HCT116 (cell line): ENCODE results near the gene ARMH3. TPM values are rescaled to one million over a fixed set of nuclear protein-coding genes. Genes with fewer than 3 reads are reported as not detected.

Source experiments
- ATAC-seq: fragments of 200-7000 bp; cut with Tn5 transposase; 2 replicates; pipeline ENCODE4 v1.9.1; 2020; ENCODE audit warnings: mild to moderate bottlenecking, moderate library complexity
- BruUV-seq: library from RNA; stranded (reverse); fragments of 400-500 nt; replicated peaks from 2 replicates; lab custom pipeline; 2021; lab: Mats Ljungman, UMichigan
- CTCF ChIA-PET: fragments of 300-600 bp; sonication (Branson Sonifier 250); formaldehyde crosslinking; loops from one replicate; lab custom pipeline; 2021; ENCODE audit warnings: antibody characterized with exemption; lab: Charles Lee
- POLR2A ChIA-PET: fragments of 300-600, 350-600 bp; sonication (Branson Sonifier 250); formaldehyde crosslinking; loops from one replicate; lab custom pipeline; 2021; ENCODE audit warnings: antibody characterized with exemption; lab: Charles Lee
- RAD21 ChIA-PET, 2 experiments: fragments of 300-600 bp; sonication (Branson Sonifier 250); formaldehyde crosslinking; loops; one replicate each; lab custom pipeline; 2023; ENCODE audit warnings: low total read pairs in 2 of 2; ENCODE audit not compliant: uncharacterized antibody in 2 of 2, unreplicated experiment in 2 of 2, low non-redundant PET in 1 of 2; lab: Charles Lee
- DNase-seq: peaks from one replicate; pipeline ENCODE4 v3.0.0-alpha.2; 2010; ENCODE audit warnings: low read depth, low spot score
- H2AFZ ChIP-seq: fragments of 200-600 bp; shearing (Covaris generic), sonication (generic); 2 replicates; pipeline ENCODE4 v1.6.1; 2017; ENCODE audit warnings: low read depth, mixed run types, mixed read lengths, antibody characterized with exemption, low read length; ENCODE audit not compliant: poor library complexity, severe bottlenecking
- H3K27ac ChIP-seq: 2 replicates; pipeline ENCODE4 v1.5.1; 2012; ENCODE audit warnings: low read depth, low read length
- H3K27me3 ChIP-seq: fragments of 200-600 bp; sonication (generic); 2 replicates; pipeline ENCODE4 v1.6.1; 2016; ENCODE audit warnings: mixed run types, low read length, mixed read lengths; ENCODE audit not compliant: insufficient read depth
- H3K36me3 ChIP-seq, 2 experiments: fragments of 200-500 bp in 1 of 2; fragments of 200-600 bp in 1 of 2; sonication (Bioruptor generic) in 1 of 2; sonication (generic) in 1 of 2; 2 replicates each; pipeline versions ENCODE4 v1.5.1 to v1.6.1; 2014 to 2016; ENCODE audit warnings: low read length in 2 of 2, inconsistent platforms in 1 of 2, mixed read lengths in 1 of 2, mixed run types in 1 of 2; ENCODE audit not compliant: insufficient read depth in 2 of 2, control insufficient read depth in 1 of 2
- H3K4me1 ChIP-seq, 2 experiments: fragments of 200-600 bp in 1 of 2; sonication (generic) in 1 of 2; 2 replicates each; pipeline versions ENCODE4 v1.5.1 to v1.6.1; 2012 to 2017; ENCODE audit warnings: low read length in 2 of 2, inconsistent platforms in 1 of 2, mild to moderate bottlenecking in 1 of 2, mixed read lengths in 1 of 2, mixed run types in 1 of 2, moderate library complexity in 1 of 2; ENCODE audit not compliant: insufficient read depth in 2 of 2, control insufficient read depth in 1 of 2
- H3K4me2 ChIP-seq: fragments of 200-600 bp; sonication (generic); 2 replicates; pipeline ENCODE4 v1.6.1; 2017; ENCODE audit warnings: mixed run types, low read length, mixed read lengths
- H3K4me3 ChIP-seq, 2 experiments: fragments of 200-600 bp in 1 of 2; sonication (generic) in 1 of 2; replicated peaks in 1 of 2; 2 replicates each; pipeline ENCODE4 v1.5.1; 2011 to 2016; ENCODE audit warnings: low read length in 2 of 2, control low read depth in 1 of 2, low read depth in 1 of 2, mild to moderate bottlenecking in 1 of 2, mixed read lengths in 1 of 2, mixed run types in 1 of 2
- H3K79me2 ChIP-seq: fragments of 200-600 bp; sonication (generic); 2 replicates; pipeline ENCODE4 v1.6.1; 2017; ENCODE audit warnings: mild to moderate bottlenecking, mixed run types, low read length, moderate library complexity, mixed read lengths; ENCODE audit not compliant: insufficient read depth
- H3K9ac ChIP-seq: fragments of 200-600 bp; sonication (generic); 2 replicates; pipeline ENCODE4 v1.6.1; 2016; ENCODE audit warnings: low read length, mixed read lengths
- H3K9me2 ChIP-seq: fragments of 200-600 bp; sonication (generic), shearing (Covaris generic); 2 replicates; pipeline ENCODE4 v1.6.1; 2017; ENCODE audit warnings: mixed run types, mild to moderate bottlenecking, moderate library complexity; ENCODE audit not compliant: insufficient read depth
- H3K9me3 ChIP-seq, 2 experiments: fragments of 200-500 bp in 1 of 2; fragments of 200-600 bp in 1 of 2; sonication (Bioruptor generic) in 1 of 2; sonication (generic) in 1 of 2; 2 replicates each; pipeline ENCODE4 v1.6.1; 2014 to 2017; ENCODE audit warnings: low read length in 2 of 2, mixed read lengths in 2 of 2, inconsistent platforms in 1 of 2, low read depth in 1 of 2, mild to moderate bottlenecking in 1 of 2, mixed run types in 1 of 2, moderate library complexity in 1 of 2; ENCODE audit not compliant: control insufficient read depth in 1 of 2, insufficient read depth in 1 of 2
- H4K20me1 ChIP-seq: fragments of 200-600 bp; sonication (generic), shearing (Covaris generic); 2 replicates; pipeline ENCODE4 v1.6.1; 2017; ENCODE audit warnings: mixed run types, mild to moderate bottlenecking, moderate library complexity; ENCODE audit not compliant: insufficient read depth
- CBX3 ChIP-seq: IDR thresholded peaks from 2 replicates; pipeline ENCODE4 v1.6.1; 2012; ENCODE audit warnings: low read depth
- EZH2 ChIP-seq: fragments of 200-600 bp; sonication (generic); IDR thresholded peaks from 2 replicates; pipeline ENCODE4 v1.6.1; 2017; ENCODE audit warnings: antibody characterized with exemption, mixed run types
- EZH2phosphoT487 ChIP-seq: fragments of 200-600 bp; IDR thresholded peaks from 2 replicates; pipeline ENCODE4 v1.6.1; 2018; ENCODE audit warnings: antibody characterized with exemption, borderline replicate concordance
- FOSL1 ChIP-seq: IDR thresholded peaks from 2 replicates; pipeline ENCODE4 v1.6.1; 2012; ENCODE audit warnings: low read depth
- JUND ChIP-seq: IDR thresholded peaks from 2 replicates; pipeline ENCODE4 v1.6.1; 2012
- POLR2A ChIP-seq: IDR thresholded peaks from 2 replicates; pipeline ENCODE4 v1.7.0; 2011; ENCODE audit warnings: borderline replicate concordance; ENCODE audit not compliant: insufficient read depth, insufficient read length; ENCODE audit errors: extremely low read depth
- POLR2AphosphoS5 ChIP-seq: IDR thresholded peaks from 2 replicates; pipeline ENCODE4 v1.6.1; 2011; ENCODE audit warnings: mild to moderate bottlenecking, low read depth, low read length, moderate library complexity
- SRF ChIP-seq: IDR thresholded peaks from 2 replicates; pipeline ENCODE4 v1.6.1; 2012; ENCODE audit warnings: low read depth
- ZNF274 ChIP-seq: fragments of 200-500 bp; sonication (Bioruptor generic); IDR thresholded peaks from 2 replicates; pipeline ENCODE4 v1.6.1; 2014; ENCODE audit warnings: mild to moderate bottlenecking, low read depth, low read length, inconsistent platforms
- intact Hi-C: fragments of 100-400 bp; cut with micrococcal nuclease; formaldehyde crosslinking; loops from 2 replicates; pipeline ENCODE4 v1.10.0; 2022
- total RNA-seq: library from RNA; stranded (reverse); gene quantifications from one replicate; pipeline ENCODE4 v1.2.1, GENCODE V29; 2021; ENCODE audit not compliant: unreplicated experiment
- TF ChIP-seq, protein P1 (sequence below): IDR thresholded peaks from 2 replicates; pipeline ENCODE4 v1.6.1; 2011; ENCODE audit warnings: mild to moderate bottlenecking, low read length, moderate library complexity; ENCODE audit not compliant: insufficient replicate concordance; ENCODE audit errors: extremely low read depth

The ARMH3 gene
- total RNA-seq, 1 experiment from 2014 or later, result 30.4 TPM

GRCh38 chr10:101895781-101896180 lies 160.2 kb downstream of the ARMH3 start:
- intact Hi-C loops, result no loop called here
- DNase-seq (no peak), ATAC-seq (no peak)
- Histone ChIP-seq H3K36me3 (no peaks in the 10 kb centered on the region), H3K27ac (no peak overlapping the region), H3K9me2 (peaks cover 5% of the 10 kb centered on the region), H3K27me3 (no peaks in the 10 kb centered on the region), H3K9ac (no peak overlapping the region), H3K4me3 (no peak overlapping the region), H2AFZ (no peak overlapping the region), H3K4me2 (no peak overlapping the region), H4K20me1 (no peaks in the 10 kb centered on the region), H3K79me2 (no peaks in the 10 kb centered on the region), H3K4me1 (peaks cover 0 to 13% of the 10 kb centered on the region in 2 experiments; a peak in 2 of 4 replicates), H3K9me3 (no peaks in the 10 kb centered on the region)
- BruUV-seq, result no TSS peak
- ChIA-PET CTCF (interaction anchor here (0.7 kb wide), 1 partner anchor 115 kb away, joined by 3 read pairs; no protein-coding TSS in a partner anchor), RAD21 (no interaction called here), POLR2A (no interaction called here)
- TF ChIP-seq SRF (no peak), EZH2phosphoT487 (no peak)

DNA sequence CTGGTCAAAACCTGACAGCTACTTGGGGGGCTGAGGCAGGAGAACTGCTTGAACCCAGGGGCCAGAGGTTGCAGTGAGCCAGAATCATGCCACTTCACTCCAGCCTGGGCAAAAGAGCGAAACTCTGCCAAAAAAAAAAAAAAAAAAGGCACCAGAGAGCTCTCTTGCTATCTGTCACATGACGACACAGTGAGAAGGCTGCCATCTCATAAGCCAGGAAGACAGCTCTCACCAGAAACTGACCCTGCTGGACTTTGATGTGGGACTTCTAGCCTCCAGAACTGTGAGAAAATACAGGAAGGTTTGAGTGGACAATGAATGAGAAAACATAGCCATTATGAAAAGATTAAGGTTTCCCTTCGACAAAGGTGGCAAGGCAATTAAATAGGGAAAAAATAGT lies 161.2 kb downstream of the ARMH3 start:
- Histone ChIP-seq H2AFZ (no peak overlapping the region), H3K4me3 (no peak overlapping the region), H3K9me2 (peaks cover 1% of the 10 kb centered on the region; the same call in 1 of the 2 replicates), H3K27me3 (no peaks in the 10 kb centered on the region), H3K36me3 (no peaks in the 10 kb centered on the region), H3K4me2 (no peak overlapping the region), H3K4me1 (peaks cover 4 to 18% of the 10 kb centered on the region in 2 experiments; a peak in 3 of 4 replicates), H3K9ac (no peak overlapping the region), H3K9me3 (no peaks in the 10 kb centered on the region), H3K79me2 (no peaks in the 10 kb centered on the region), H4K20me1 (no peaks in the 10 kb centered on the region), H3K27ac (no peak overlapping the region)
- POLR2A ChIA-PET, result no interaction called here
- intact Hi-C loops, result no loop called here
- BruUV-seq, result no TSS peak
- RAD21 ChIA-PET, result no interaction called here
- DNase-seq (no peak), ATAC-seq (no peak)
- CTCF ChIA-PET, result interaction anchor here (8.0 kb wide), 1 partner anchor 116 kb away, joined by 92 read pairs; no protein-coding TSS in a partner anchor
- TF ChIP-seq, protein P1, sequence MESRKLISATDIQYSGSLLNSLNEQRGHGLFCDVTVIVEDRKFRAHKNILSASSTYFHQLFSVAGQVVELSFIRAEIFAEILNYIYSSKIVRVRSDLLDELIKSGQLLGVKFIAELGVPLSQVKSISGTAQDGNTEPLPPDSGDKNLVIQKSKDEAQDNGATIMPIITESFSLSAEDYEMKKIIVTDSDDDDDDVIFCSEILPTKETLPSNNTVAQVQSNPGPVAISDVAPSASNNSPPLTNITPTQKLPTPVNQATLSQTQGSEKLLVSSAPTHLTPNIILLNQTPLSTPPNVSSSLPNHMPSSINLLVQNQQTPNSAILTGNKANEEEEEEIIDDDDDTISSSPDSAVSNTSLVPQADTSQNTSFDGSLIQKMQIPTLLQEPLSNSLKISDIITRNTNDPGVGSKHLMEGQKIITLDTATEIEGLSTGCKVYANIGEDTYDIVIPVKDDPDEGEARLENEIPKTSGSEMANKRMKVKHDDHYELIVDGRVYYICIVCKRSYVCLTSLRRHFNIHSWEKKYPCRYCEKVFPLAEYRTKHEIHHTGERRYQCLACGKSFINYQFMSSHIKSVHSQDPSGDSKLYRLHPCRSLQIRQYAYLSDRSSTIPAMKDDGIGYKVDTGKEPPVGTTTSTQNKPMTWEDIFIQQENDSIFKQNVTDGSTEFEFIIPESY, result no peak
- TF ChIP-seq JUND (no peak), POLR2AphosphoS5 (no peak), POLR2A (no peak), FOSL1 (no peak), ZNF274 (no peak), CBX3 (no peak), EZH2 (no peak)
